OCI-LY7 (cell line): Measurements from ENCODE around the gene UNC5B. TPM values are rescaled to one million over a fixed set of nuclear protein-coding genes. Genes with fewer than 3 reads are reported as not detected.

Source experiments
- BruUV-seq: library from RNA; stranded (reverse); fragments of 400-500 nt; replicated peaks from 2 replicates; lab custom pipeline; 2021; lab: Mats Ljungman, UMichigan
- CTCF ChIA-PET: fragments of 300-600 bp; sonication (Branson Sonifier 250); formaldehyde crosslinking; loops from one replicate; lab custom pipeline; 2022; ENCODE audit warnings: antibody characterized with exemption; ENCODE audit not compliant: unreplicated experiment; lab: Charles Lee
- POLR2A ChIA-PET: fragments of 300-600 bp; sonication (Branson Sonifier 250); formaldehyde crosslinking; loops from one replicate; lab custom pipeline; 2022; ENCODE audit warnings: antibody characterized with exemption; lab: Charles Lee
- DNase-seq: peaks from one replicate; pipeline ENCODE4 v3.0.0-alpha.2; 2015; ENCODE audit warnings: low spot score
- H2AFZ ChIP-seq: fragments of 200-600 bp; sonication (generic), shearing (Covaris generic); 2 replicates; pipeline ENCODE4 v1.6.1; 2014; ENCODE audit warnings: mild to moderate bottlenecking, antibody characterized with exemption, low read length, moderate library complexity
- H3K27ac ChIP-seq: fragments of 200-600 bp; sonication (generic); 2 replicates; pipeline ENCODE4 v1.5.1; 2014; ENCODE audit warnings: mixed run types, low read depth, mild to moderate bottlenecking, moderate library complexity, low read length, inconsistent platforms; ENCODE audit not compliant: poor library complexity, severe bottlenecking
- H3K36me3 ChIP-seq: fragments of 200-600 bp; sonication (generic); 2 replicates; pipeline ENCODE4 v1.6.1; 2014; ENCODE audit warnings: mild to moderate bottlenecking, antibody characterized with exemption, low read length, moderate library complexity, mixed read lengths; ENCODE audit not compliant: insufficient read depth
- H3K4me1 ChIP-seq: fragments of 200-600 bp; sonication (generic); 2 replicates; pipeline ENCODE4 v1.5.1; 2014; ENCODE audit warnings: mild to moderate bottlenecking, low read length; ENCODE audit not compliant: insufficient read depth, poor library complexity, severe bottlenecking
- H3K4me2 ChIP-seq: fragments of 200-600 bp; sonication (generic); 2 replicates; pipeline ENCODE4 v1.6.1; 2014; ENCODE audit warnings: mild to moderate bottlenecking, low read length
- H3K4me3 ChIP-seq: fragments of 200-600 bp; sonication (generic); 2 replicates; pipeline ENCODE4 v1.5.1; 2014; ENCODE audit warnings: mild to moderate bottlenecking, low read depth, low read length; ENCODE audit not compliant: poor library complexity, severe bottlenecking
- H3K79me2 ChIP-seq: fragments of 200-600 bp; sonication (generic); 2 replicates; pipeline ENCODE4 v1.6.1; 2016; ENCODE audit warnings: low read depth, mild to moderate bottlenecking, low read length, moderate library complexity, mixed read lengths; ENCODE audit not compliant: insufficient read depth
- H3K9me2 ChIP-seq: fragments of 200-600 bp; sonication (generic); 2 replicates; pipeline ENCODE4 v1.6.1; 2016; ENCODE audit warnings: mild to moderate bottlenecking, low read length, mixed read lengths; ENCODE audit not compliant: insufficient read depth
- H3K9me3 ChIP-seq: fragments of 200-600 bp; sonication (generic); 2 replicates; pipeline ENCODE4 v1.6.1; 2014; ENCODE audit warnings: mild to moderate bottlenecking, mixed run types, low read length, mixed read lengths
- H4K20me1 ChIP-seq: fragments of 200-600 bp; sonication (generic); 2 replicates; pipeline ENCODE4 v1.6.1; 2014; ENCODE audit warnings: mild to moderate bottlenecking, antibody characterized with exemption, low read length, moderate library complexity, mixed read lengths; ENCODE audit not compliant: insufficient read depth
- EZH2phosphoT487 ChIP-seq: fragments of 200-600 bp; sonication (generic); IDR thresholded peaks from 2 replicates; pipeline ENCODE4 v1.6.1; 2018; ENCODE audit warnings: low read depth, borderline replicate concordance, mild to moderate bottlenecking, mixed run types, antibody characterized with exemption, low read length, moderate library complexity, mixed read lengths
- intact Hi-C: fragments of 100-400 bp; cut with micrococcal nuclease; formaldehyde crosslinking; loops from one replicate; pipeline ENCODE4 v1.10.0; 2022; ENCODE audit not compliant: unreplicated experiment
- total RNA-seq, 2 experiments: library from RNA; depleted of rRNA in 1 of 2; stranded (reverse); fragments of >200 nt in 1 of 2; shearing (Covaris generic) in 1 of 2; gene quantifications; 2 replicates each; pipeline ENCODE4 v1.2.3, GENCODE V29; 2014 to 2022
- TF ChIP-seq, protein P1 (sequence below): fragments of 200-600 bp; sonication (generic); conservative IDR thresholded peaks from 2 replicates; pipeline ENCODE4 v1.5.1; 2014; ENCODE audit warnings: mild to moderate bottlenecking, antibody characterized with exemption, low read length, moderate library complexity, mixed read lengths

Gene UNC5B
- total RNA-seq, 2 experiments from 2014 or later, result not detected

DNA sequence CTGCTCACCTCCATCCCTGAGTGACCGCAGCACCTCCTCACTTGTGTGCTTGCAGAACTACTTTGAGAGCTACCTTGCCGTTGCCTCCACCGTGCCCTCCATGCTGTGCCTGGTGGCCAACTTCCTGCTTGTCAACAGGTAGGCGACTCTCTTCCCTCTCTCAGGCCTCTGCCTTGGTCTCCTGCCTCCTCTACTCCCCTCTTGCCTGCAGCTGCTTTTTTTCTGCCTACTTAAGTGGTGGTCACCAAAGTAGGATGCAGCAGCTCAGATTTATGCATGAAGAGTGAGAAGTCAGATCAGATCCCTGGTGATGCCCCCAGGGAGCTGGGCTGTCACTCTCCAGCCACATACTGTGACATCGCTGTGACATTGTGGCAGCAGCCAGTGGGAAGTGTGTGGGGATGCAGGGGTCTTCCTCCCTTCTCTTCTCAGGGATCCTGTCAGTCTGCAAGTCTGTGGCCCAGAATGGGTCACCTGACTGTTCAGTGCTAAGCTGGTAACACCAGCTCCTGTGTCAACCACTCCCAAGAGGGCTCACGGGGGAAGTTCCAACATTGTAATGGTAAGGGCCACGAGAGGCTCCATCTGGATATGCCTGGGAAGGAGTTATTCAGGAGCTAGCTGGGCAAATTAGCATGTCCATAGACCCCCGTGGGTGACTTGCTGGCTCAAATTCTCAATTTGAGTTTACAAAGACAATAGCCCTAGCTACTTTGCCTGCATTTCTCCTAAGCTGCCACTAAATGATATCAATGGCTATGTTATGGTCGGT lies 132.0 kb downstream of the UNC5B start:
- H3K4me1 ChIP-seq, result no peaks in the 10 kb centered on the region
- CTCF ChIA-PET, result interaction anchor here (0.7 kb wide), 1 partner anchor 15 kb away, joined by 3 read pairs; no protein-coding TSS in a partner anchor
- BruUV-seq, result no TSS peak
- intact Hi-C loops, result no loop called here
- H3K79me2 ChIP-seq, result no peaks in the 10 kb centered on the region
- H3K9me2 ChIP-seq, result no peaks in the 10 kb centered on the region
- H3K4me3 ChIP-seq, result no peak overlapping the region
- H2AFZ ChIP-seq, result no peak overlapping the region
- H3K27ac ChIP-seq, result no peak overlapping the region
- no peak for DNase-seq
- no peaks in the 10 kb centered on the region for H3K36me3 ChIP-seq
- H4K20me1 ChIP-seq, result no peaks in the 10 kb centered on the region
- POLR2A ChIA-PET, result interaction anchor here (0.8 kb wide), 1 partner anchor 363 kb away, joined by 3 read pairs; no protein-coding TSS in a partner anchor
- TF ChIP-seq, protein P1, sequence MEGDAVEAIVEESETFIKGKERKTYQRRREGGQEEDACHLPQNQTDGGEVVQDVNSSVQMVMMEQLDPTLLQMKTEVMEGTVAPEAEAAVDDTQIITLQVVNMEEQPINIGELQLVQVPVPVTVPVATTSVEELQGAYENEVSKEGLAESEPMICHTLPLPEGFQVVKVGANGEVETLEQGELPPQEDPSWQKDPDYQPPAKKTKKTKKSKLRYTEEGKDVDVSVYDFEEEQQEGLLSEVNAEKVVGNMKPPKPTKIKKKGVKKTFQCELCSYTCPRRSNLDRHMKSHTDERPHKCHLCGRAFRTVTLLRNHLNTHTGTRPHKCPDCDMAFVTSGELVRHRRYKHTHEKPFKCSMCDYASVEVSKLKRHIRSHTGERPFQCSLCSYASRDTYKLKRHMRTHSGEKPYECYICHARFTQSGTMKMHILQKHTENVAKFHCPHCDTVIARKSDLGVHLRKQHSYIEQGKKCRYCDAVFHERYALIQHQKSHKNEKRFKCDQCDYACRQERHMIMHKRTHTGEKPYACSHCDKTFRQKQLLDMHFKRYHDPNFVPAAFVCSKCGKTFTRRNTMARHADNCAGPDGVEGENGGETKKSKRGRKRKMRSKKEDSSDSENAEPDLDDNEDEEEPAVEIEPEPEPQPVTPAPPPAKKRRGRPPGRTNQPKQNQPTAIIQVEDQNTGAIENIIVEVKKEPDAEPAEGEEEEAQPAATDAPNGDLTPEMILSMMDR, result no peak
- H3K4me2 ChIP-seq, result no peak overlapping the region
- no peaks in the 10 kb centered on the region for H3K9me3 ChIP-seq

DNA sequence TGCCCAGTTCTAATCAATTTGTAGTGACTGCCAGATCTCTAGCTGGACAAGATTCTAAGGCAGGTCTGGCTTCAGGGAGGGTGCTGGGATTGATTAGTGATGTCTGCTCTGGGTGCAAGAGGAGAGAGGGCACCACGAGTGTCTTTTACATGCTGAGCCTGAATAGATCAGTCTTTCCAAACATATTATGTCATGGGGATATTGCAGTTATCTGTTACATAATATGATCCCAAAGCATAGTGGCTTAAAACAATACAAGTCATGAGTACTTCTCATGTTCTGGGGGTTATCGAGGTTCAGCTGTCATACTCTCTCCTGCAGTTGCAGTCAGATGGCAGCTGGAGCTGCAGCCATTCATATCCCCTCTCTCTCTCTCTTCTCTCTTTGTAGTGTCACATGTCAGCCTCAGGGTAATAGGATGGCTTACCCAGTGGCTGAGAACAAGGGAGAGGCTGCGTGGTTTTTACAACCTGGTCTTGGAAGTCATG lies 132.7 kb downstream of the UNC5B start:
- Histone ChIP-seq H2AFZ (no peak overlapping the region), H3K9me2 (no peaks in the 10 kb centered on the region), H4K20me1 (no peaks in the 10 kb centered on the region), H3K36me3 (no peaks in the 10 kb centered on the region), H3K27ac (no peak overlapping the region), H3K4me3 (no peak overlapping the region), H3K9me3 (no peaks in the 10 kb centered on the region), H3K79me2 (no peaks in the 10 kb centered on the region), H3K4me1 (no peaks in the 10 kb centered on the region), H3K4me2 (no peak overlapping the region)
- no peak for TF ChIP-seq EZH2phosphoT487
- TF ChIP-seq, protein P1, result no peak
- ChIA-PET CTCF (no interaction called here), POLR2A (no interaction called here)
- no TSS peak for BruUV-seq
- no peak for DNase-seq
- intact Hi-C loops, result no loop called here

DNA sequence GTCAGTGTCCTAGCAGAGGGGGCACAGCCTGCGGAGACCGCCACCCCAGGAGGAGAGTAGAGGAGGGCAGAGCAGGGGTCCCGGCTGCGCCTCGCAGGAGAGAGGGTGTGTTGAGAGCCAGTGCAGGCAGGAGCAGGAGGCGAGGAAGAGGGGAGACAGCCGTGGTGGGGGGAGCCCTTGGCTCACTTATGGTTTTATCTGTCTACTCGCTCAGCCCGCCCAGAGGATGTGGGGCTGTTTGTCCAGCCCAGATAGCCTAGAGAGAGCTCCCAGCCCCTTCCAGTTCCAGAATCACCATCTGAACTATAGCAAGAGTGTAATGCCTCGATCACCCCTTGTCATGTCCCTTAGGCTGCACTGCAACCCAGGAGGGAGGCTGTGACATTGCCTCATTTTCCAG lies 133.3 kb downstream of the UNC5B start:
- intact Hi-C loops, result no loop called here
- BruUV-seq, result no TSS peak

More for the DNA sequence above, 133.3 kb downstream of the UNC5B start:
- no peak overlapping the region for H2AFZ ChIP-seq
- H3K4me2 ChIP-seq, result no peak overlapping the region
- no peak overlapping the region for H3K4me3 ChIP-seq
- H4K20me1 ChIP-seq, result no peaks in the 10 kb centered on the region
- H3K36me3 ChIP-seq, result no peaks in the 10 kb centered on the region
- CTCF ChIA-PET, result no interaction called here
- no peak for DNase-seq
- H3K9me3 ChIP-seq, result no peaks in the 10 kb centered on the region
- H3K79me2 ChIP-seq, result no peaks in the 10 kb centered on the region
- POLR2A ChIA-PET, result no interaction called here
- no peaks in the 10 kb centered on the region for H3K4me1 ChIP-seq
- no peak overlapping the region for H3K27ac ChIP-seq
- H3K9me2 ChIP-seq, result no peaks in the 10 kb centered on the region
- no peak for TF ChIP-seq EZH2phosphoT487
- TF ChIP-seq, protein P1, result no peak
